ENCODE results near the gene PTCH2. TPM values are rescaled to one million over a fixed set of nuclear protein-coding genes. Genes with fewer than 3 reads are reported as not detected.

PTCH2 gene
- total and polyA plus RNA-seq, 2 of the 13 experiments (the other 11 are each of a cell fraction or from before 2014, with no cell fraction given) = 0.60 to 1.5 TPM

- TF ChIP-seq CREBL2 (CRISPR knock-in tag; IDR thresholded peaks at IDR 0.05; ENCODE audit: borderline replicate concordance) (peak; percentile 46; the same call in 1 of the 2 replicates), KDM2A (CRISPR knock-in tag; IDR thresholded peaks at IDR 0.05; ENCODE audit: borderline replicate concordance, low read depth) (peak; percentile 63; the same call in 1 of the 2 replicates), ZNF614 (CRISPR knock-in tag; IDR thresholded peaks at IDR 0.05; ENCODE audit: borderline replicate concordance) (peak; percentile 61; the same call in 1 of the 2 replicates), ZNF598 (CRISPR knock-in tag; IDR thresholded peaks at IDR 0.05; ENCODE audit: borderline replicate concordance) (peak; percentile 89; the same call in 1 of the 2 replicates), RNF219 (CRISPR knock-in tag; IDR thresholded peaks at IDR 0.05) (no peak), RELA (CRISPR knock-in tag; IDR thresholded peaks at IDR 0.05) (no peak), ZKSCAN5 (CRISPR knock-in tag; IDR thresholded peaks at IDR 0.05) (no peak; the same call in 1 of the 2 replicates), HNF4G (IDR thresholded peaks at IDR 0.05; ENCODE audit: borderline replicate concordance, low read depth, low read length) (no peak), HNF4G (CRISPR knock-in tag; IDR thresholded peaks at IDR 0.05; ENCODE audit: borderline replicate concordance, low read depth) (no peak), ZNF138 (CRISPR knock-in tag; IDR thresholded peaks at IDR 0.05; ENCODE audit: low read depth) (no peak), ZNF143 (CRISPR knock-in tag; IDR thresholded peaks at IDR 0.05) (no peak), DMTF1 (CRISPR knock-in tag; IDR thresholded peaks at IDR 0.05) (no peak), SOX5 (CRISPR knock-in tag; IDR thresholded peaks at IDR 0.05; ENCODE audit: borderline replicate concordance) (peak; percentile 37; the same call in 1 of the 2 replicates), POLR2AphosphoS2 (IDR thresholded peaks at IDR 0.05; ENCODE audit: low read depth, low read length) (no peak), ZBTB10 (CRISPR knock-in tag; IDR thresholded peaks at IDR 0.05; ENCODE audit: borderline replicate concordance) (no peak), ZBTB8A (CRISPR knock-in tag; IDR thresholded peaks at IDR 0.05; ENCODE audit: borderline replicate concordance, low read depth) (no peak), PRMT3 (CRISPR knock-in tag; IDR thresholded peaks at IDR 0.05; ENCODE audit: borderline replicate concordance, low read depth) (no peak), CBX2 (IDR thresholded peaks at IDR 0.05; ENCODE audit: low read depth, low read length) (no peak), CBX2 (CRISPR knock-in tag; IDR thresholded peaks at IDR 0.05; ENCODE audit: low read depth) (no peak), ZNF20 (CRISPR knock-in tag; IDR thresholded peaks at IDR 0.05) (no peak), ZNF746 (CRISPR knock-in tag; IDR thresholded peaks at IDR 0.05) (no peak), SKI (IDR thresholded peaks at IDR 0.05; ENCODE audit: partially characterized antibody) (peak; percentile 20)
These were observed 15.7 kb downstream of the PTCH2 start (continued) for GRCh38 chr1:44827197-44828002.

Data from HepG2 (cell line).